OCI-M1 (cell line): ENCODE data around the gene NOX1.
"Not testable (repeated sequence)": the region's sequence is repeated elsewhere in the genome, so short reads cannot be mapped to it uniquely, and the experiment has no call there.

Experiments used
- DNase-seq: peaks from one replicate; lab custom pipeline; 2025; lab: John Stamatoyannopoulos, UW

NOX1 gene

DNA sequence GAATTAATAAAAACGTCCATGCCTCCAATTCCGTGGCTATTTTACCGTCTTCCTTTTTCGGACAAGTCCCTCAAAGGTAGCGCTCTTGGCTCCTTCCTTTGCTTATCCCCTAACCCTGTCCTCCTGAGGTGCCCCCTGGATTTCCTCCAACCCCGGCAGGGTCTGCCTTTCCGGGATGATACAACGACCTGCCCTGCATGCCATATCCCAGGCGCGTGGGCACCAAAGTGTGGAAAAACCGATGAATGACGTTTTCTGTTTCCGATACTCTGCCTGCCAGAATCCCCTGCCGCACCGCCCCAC lies 54.7 kb downstream of the NOX1 start:
- no peak for DNase-seq

DNA sequence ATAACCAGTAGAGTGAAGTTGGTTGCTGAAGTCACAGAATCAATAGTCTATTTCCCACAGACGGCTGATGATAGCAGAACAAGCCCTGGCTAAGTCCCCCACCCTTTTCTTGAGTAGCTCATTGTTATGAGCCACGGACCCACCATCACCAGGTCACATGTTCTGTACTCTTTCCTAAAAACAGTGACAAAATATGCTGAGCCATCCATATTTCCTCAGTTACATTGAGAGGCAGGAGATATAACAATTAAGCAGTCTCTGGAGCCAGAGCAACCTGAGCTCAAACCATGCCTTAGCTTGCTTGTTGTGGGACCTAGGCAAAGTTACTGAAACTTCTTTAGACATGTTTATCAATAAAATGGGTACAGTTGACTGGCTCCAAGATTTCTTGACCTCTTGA lies 56.8 kb downstream of the NOX1 start:
- no peak for DNase-seq

DNA sequence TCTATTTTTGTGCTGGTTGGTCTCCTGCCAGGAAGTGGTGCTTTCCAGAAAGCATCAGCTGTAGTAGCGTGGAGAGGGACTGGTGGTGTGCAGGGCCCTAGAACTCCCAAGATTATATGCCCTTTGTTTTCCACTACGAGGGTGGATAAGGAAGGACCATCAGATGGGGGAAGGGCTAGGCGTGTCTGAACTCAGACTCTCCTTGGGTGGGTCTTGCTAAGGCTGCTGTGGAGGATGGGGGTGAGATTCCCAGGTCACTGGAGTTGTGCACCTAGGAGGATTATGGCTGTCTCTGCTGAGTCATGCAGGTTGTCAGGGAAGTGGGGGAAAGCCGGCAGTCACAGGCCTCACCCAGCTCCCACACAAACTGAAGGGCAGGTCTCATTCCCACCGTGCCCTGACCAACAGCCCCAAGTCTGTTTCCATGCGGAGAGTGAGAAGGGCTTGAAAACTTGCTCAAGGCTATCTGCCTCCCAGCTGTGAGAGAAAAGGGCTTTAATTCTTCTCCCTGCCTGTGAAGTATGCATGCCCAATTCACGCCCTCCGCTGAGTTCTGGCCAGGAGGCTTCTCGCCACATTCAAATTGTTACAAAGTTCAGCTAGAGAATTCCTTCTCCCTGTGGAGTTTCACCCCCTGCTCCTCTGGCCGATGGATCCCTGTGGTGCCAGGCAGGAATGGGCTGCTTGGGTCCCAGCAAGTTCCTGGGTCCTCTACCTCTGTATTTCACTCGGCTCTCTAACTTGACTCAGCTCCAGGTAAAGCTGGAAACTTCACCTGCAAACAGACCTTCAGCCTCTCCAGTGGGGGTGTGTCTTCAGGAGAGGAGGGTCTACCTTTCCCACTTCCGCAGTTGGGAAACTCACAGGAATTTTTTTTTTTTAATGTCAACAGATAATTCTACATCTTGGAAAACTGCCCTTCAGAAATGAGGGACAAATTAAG lies 61.7 kb downstream of the NOX1 start:
- DNase-seq: no peak

DNA sequence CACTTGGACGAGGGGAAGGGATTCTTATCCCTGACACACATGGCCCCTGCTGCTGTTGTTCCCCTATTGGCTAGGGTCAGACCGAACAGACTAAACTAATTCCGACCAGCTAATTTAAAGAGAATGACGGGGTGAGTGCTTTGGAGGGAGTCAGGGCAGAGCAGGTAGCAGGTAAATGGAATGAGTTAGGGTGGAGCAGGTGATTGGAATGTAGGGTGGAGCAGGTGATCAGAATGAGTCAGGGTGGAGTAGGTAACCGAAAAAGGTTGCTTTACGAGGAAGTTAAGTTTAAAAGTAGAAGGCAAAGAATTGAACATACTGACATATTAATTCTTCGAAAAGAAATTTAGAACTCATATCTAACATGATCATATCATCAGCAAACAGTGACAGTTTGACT lies 65.9 kb downstream of the NOX1 start:
- not testable (repeated sequence) for DNase-seq

DNA sequence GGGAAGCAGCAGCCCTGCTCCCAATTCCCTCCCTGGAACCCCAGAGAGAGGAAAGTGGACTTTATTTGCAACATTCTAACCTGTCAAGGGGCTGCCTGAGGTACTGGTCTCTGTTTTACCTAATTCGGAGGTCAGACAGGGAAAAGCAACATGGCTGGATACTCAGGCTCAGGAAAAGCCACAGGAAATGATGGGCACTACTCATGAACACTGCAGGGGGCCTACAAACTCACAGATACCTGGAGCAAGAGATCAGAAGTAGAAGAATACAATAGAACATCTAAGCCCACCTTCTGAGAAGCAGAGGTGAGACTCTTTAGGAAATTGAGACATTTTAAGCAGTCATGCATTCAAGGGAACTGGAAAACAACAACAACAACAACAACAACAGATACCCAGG lies 69.4 kb downstream of the NOX1 start:
- DNase-seq: no peak

DNA sequence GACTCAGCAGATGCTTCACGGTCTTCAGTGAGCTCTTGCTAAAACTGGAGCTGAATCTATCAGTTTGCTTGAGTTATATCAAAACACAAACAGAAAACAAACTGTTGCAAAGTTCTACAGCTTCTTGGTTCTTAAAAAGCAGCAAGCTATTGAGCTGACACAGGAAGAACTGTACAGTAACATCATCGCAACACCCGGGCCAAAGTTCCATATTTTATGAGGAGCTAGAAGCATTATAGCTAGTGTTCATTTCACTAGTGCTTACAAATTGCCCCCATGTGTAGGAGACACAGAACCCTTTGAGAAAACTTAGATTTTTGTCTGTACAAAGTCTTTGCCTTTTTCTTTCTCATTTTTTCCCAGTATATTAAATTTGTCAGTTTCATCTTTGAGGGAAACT lies 71.3 kb downstream of the NOX1 start:
- no peak for DNase-seq

DNA sequence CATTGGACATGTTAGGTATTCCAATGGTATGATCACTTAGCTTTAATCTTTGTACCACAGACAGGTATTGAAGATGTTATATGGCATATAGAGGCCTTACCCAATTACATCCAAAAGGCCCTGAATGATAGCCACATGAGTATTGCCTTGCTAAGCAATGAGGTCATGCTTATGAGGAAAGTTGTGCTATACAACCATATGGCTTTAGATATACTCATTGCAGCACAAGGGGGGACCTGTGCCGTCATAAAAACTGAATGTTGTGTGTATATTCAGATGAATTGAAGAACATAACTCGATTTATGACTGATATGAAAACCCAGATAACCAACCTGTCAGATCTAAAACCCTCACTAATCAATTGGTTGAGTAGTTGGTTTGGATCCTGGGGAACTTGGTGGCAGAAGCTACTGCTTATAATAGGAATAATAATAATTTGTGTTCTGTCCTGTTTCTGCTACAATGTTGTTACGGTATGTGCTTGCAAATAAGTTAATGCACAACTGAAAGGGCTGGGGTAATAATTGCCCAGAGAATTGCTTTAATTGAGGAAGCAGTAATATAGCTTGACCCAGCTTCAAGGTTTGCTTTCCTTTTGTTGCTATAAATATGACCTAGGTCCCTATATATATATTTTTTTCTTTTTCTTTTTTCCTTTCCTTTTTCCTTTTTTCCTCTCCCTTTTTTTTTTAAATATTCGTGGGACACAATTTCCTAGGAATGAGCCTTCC lies 75.5 kb downstream of the NOX1 start:
- DNase-seq: no peak

DNA sequence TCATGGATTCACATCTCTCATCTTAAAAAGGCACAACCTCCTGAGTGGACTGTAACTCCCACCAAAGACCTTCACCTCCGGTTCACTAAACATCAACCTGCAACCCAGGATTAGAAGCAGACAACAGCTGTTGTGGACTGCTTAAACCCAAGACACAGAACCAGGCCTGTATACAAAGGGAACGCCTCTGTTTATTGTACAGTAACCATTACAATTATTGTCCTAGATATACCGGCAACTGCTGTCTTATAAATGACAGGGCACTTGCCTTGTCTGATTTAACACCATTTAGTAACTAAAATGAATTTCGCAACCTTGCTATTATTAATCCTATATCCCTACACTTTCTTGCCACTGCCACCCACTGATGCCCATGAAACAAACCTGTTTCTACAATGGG lies 76.8 kb downstream of the NOX1 start:
- DNase-seq: no peak

DNA sequence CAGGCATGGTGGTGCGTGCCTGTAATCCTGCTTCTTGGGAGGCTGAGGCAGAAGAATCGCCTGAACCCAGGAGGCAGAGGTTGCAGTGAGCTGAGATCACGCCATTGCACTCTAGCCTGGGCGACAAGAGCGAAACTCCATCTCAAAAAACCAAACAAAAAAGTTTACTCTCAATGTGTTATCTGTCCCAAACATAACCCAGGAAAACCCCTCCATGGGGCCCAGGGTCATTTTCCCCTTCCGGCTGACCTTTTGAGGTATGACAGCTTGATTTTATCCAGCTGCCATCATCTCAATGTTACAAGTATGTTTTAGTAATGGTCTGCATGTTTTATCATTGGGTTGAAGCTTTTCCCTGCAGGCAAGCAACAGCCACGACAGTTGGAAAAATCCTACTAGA lies 77.8 kb downstream of the NOX1 start:
- not testable (repeated sequence) for DNase-seq
